ENCODE results near the gene KDM4C. TPM values are rescaled to one million over a fixed set of nuclear protein-coding genes. Genes with fewer than 3 reads are reported as not detected.

The KDM4C gene
- total and polyA plus RNA-seq, 11 donors: 4.4 to 19.9 (median 13.3) TPM

GRCh38 chr9:7150153-7150890 is 392.5 kb downstream of the KDM4C start:
- TF ChIP-seq CTCF (IDR thresholded peaks at IDR 0.05) (no peak), POLR2A (IDR thresholded peaks at IDR 0.05) (no peak)
- ATAC-seq: peak in 2 of 4 donors; percentile 8 to 13

DNA sequence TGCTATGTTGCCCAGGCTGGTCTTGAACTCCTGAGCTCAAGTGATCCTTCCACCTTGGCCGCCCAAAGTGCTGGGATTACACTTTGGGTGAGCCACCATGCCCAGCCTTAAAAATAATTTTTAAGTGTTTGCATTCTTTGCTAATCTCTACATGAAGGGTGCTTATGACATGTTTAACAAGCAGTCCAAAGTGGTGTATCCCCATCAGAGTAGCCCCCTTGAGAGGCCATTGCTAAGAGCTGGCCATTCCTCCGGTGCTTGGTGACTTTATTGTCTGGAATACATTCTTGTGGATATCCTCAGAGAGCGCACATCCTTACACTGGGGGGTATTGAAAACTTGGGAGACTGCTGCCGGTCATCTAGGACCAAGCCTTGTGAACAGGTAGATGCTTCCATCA is 395.4 kb downstream of the KDM4C start:
- Histone ChIP-seq H3K9me3 (peaks cover 0 to 6% (median 0%) of the 10 kb centered on the region in 12 donors), H3K27ac (no peak overlapping the region), H3K4me1 (peaks cover 0 to 41% (median 13%) of the 10 kb centered on the region in 12 donors), H3K4me3 (no peak overlapping the region), H3K27me3 (no peaks in the 10 kb centered on the region), H3K36me3 (no peaks in the 10 kb centered on the region)
- DNase-seq (no peak), ATAC-seq (no peak)
- WGBS, 4 donors: 65 to 83% (median 81%) methylated on average over 4 of the region's 4 CpGs
- intact Hi-C loops (cut with DNase I): no loop called here
- no peak for TF ChIP-seq CTCF (IDR thresholded peaks at IDR 0.05)

More at GRCh38 chr9:7150153-7150890, 392.5 kb downstream of the KDM4C start:
- Histone ChIP-seq H3K9me3 (no peaks in the 10 kb centered on the region), H3K27ac (peak overlapping the region in 1 of 12 donors; percentile 28), H3K4me3 (no peak overlapping the region), H3K4me1 (peaks cover 0 to 66% (median 22%) of the 10 kb centered on the region in 12 donors), H3K36me3 (no peaks in the 10 kb centered on the region), H3K27me3 (no peaks in the 10 kb centered on the region)
- 69 to 73% (median 72%) methylated on average over 8 of the region's 8 CpGs for whole genome bisulfite sequencing, 4 donors
- intact Hi-C loops (cut with DNase I): no loop called here
- DNase-seq: no peak

DNA sequence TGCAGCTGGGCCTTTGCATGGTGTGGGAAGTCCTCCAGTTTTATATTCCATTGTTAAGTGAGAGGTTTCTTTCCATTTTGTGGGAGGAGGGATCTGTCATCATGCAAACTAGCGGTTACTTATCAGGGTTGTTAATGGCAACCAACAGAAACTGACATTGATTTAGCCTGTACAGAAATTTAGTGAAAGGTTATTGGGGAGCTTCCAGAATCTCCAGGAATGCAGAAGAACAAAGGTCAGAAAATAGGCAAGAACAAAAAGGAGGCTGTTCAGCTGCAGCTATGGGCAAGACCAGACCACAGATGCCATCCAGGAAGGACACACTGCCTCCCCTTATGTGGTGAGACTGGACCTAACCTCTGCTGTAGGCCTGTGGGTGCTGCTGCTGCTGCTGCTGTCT is 395.8 kb downstream of the KDM4C start:
- peaks cover 0 to 37% (median 11%) of the 10 kb centered on the region in 12 donors for H3K4me1 ChIP-seq
- 56 to 71% (median 64%) methylated on average over 1 of the region's 1 CpG for WGBS, 4 donors
- peak in 2 of 4 donors; percentile 23 to 42 for ATAC-seq
- H3K27me3 ChIP-seq: no peaks in the 10 kb centered on the region
- no peak overlapping the region for H3K27ac ChIP-seq
- no peak for TF ChIP-seq POLR2A (IDR thresholded peaks at IDR 0.05)
- H3K4me3 ChIP-seq: no peak overlapping the region
- intact Hi-C loops (cut with DNase I): no loop called here
- H3K36me3 ChIP-seq: no peaks in the 10 kb centered on the region
- no peak for DNase-seq
- peaks cover 0 to 6% (median 0%) of the 10 kb centered on the region in 12 donors for H3K9me3 ChIP-seq

DNA sequence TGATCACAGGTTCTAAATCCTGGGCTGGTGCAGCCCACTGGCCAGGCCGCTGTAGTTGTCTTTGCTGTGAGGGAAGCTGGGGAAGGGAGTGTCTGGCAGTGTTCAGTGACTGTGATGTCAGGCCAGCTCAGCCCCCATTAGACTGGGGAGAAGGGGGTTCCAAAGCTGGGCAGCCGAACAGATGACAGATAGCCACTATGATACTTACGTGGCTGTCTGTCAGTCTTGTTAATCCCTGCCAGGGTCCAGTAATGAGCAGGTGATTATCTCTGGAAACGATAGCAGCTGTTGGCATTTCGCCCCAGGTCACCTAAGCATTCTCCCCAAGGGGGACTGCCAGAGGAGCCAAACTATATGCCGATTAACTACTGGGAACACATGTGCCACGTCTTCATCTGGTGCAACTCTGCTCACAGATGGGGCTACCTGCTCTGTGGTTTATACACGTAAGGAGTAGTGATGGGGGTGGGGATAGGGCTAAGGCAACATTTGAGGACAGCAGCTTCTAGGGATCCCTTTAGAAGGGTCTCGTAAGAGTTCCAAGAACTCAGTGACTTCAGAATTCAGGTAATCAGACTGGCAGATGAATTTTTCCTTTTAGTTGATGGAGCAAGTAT is 396.3 kb downstream of the KDM4C start:
- Histone ChIP-seq H3K9me3 (peaks cover 0 to 6% (median 0%) of the 10 kb centered on the region in 12 donors), H3K4me3 (no peak overlapping the region), H3K4me1 (peaks cover 0 to 32% (median 9%) of the 10 kb centered on the region in 12 donors), H3K27me3 (no peaks in the 10 kb centered on the region), H3K27ac (no peak overlapping the region), H3K36me3 (no peaks in the 10 kb centered on the region)
- peak in 3 of 4 donors; percentile 21 to 46 (median 28) for ATAC-seq
- 57 to 76% (median 65%) methylated on average over 6 to 9 of the region's 9 CpGs for WGBS, 4 donors
- intact Hi-C loops (cut with DNase I): no loop called here
- no peak for DNase-seq
- TF ChIP-seq CTCF (IDR thresholded peaks at IDR 0.05) (no peak), POLR2A (IDR thresholded peaks at IDR 0.05) (no peak)

Data from heart left ventricle (tissue), 16 donors.